Fibroblast of lung (primary cell): ENCODE measurements around the gene CANX.

Source experiments
- CTCF ChIP-seq, 2 donors: IDR thresholded peaks in 1 of 2; conservative IDR thresholded peaks in 1 of 2; 1 replicate in 1 of 2; 2 replicates in 1 of 2; pipeline ENCODE4 v1.5.1; 2011 to 2012; ENCODE audit warnings: low read length in 2 of 2, control low read depth in 1 of 2, inconsistent platforms in 1 of 2, low read depth in 1 of 2, mild to moderate bottlenecking in 1 of 2
- EZH2 ChIP-seq: IDR thresholded peaks from 2 replicates; pipeline ENCODE4 v1.5.1; 2012; ENCODE audit warnings: low read length, control low read depth, mild to moderate bottlenecking; ENCODE audit errors: missing control alignments

- no peak for TF ChIP-seq CTCF (conservative IDR thresholded peaks at IDR 0.05 in 1 of 2, IDR thresholded peaks at IDR 0.05 in 1 of 2; ENCODE audit: low read depth in 1 of 2, low read length in 2 of 2)
- TF ChIP-seq EZH2, result no peak
Observed at GRCh38 chr5:179765400-179765799, 66.6 kb downstream of the CANX start.
